NCI-H2227 (cell line): ENCODE results near the gene OR2T10.
"Not testable (repeated sequence)": the region's sequence is repeated elsewhere in the genome, so short reads cannot be mapped to it uniquely, and the experiment has no call there.

Experiments
- DNase-seq: peaks from one replicate; lab custom pipeline; 2025; ENCODE audit not compliant: unreplicated experiment; lab: John Stamatoyannopoulos, UW

OR2T10 gene

DNA sequence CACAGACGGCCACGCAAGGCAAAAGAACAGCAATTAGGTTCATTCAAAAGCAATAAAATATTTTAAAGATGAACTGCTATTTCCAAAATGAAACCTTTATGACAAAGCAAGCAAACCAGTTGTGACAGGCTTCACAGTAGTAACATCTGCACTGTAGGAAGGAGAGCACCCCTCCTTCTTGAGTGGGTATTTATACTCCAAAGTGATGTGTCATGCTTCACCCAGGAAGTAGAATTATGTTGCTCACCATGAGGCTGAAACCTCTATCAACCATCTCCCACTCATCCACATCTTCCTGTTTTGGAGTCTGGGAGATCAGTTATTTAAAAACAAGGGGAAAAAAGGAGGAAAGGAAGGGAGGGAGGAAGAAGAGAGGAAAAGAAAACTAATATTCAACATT, 885 bp downstream of the OR2T10 start:
- no peak for DNase-seq

- no peak for DNase-seq
Observed at GRCh38 chr1:248593226-248593625, 4.3 kb downstream of the OR2T10 start.

DNA sequence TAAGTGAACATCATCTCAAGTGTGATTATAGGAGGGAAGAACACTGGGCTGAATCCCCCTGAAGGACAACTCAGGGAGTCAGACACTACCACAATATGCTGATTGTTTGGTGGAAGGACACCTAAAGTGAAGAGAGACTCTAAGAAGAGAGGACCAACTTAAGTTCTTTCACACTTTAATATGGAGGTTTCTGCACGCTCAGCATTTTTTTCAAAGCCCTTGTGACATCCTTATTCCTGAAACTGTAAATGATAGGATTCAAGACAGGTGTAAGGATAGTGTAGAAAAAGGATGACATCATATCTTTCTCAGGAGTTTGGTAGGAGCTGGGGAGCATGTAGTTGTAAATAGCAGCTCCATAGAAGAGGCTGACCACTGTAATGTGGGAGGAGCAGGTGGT, 4.8 kb downstream of the OR2T10 start:
- no peak for DNase-seq

DNA sequence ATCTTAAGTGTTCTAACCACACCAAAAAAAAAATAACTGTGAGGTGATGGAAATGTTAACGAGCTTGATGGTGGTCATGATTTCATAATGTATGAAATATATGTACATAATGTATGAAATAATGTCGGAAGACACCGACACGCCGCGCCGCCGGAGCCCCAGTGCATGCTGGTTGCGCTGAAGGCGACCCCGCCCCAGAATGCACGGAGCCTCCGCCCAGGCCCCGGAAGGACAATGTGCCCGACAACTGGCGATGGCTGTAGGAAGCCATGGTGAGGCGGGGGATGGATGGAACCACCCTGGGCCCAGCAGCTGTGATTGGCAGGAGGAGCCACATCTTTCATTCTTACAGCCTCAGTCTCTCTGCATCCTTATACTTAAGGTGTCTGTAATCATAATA, 7.4 kb downstream of the OR2T10 start:
- peak; percentile 3 for DNase-seq

- DNase-seq: no peak
Observed at GRCh38 chr1:248589334-248589733, 8.2 kb downstream of the OR2T10 start.

DNA sequence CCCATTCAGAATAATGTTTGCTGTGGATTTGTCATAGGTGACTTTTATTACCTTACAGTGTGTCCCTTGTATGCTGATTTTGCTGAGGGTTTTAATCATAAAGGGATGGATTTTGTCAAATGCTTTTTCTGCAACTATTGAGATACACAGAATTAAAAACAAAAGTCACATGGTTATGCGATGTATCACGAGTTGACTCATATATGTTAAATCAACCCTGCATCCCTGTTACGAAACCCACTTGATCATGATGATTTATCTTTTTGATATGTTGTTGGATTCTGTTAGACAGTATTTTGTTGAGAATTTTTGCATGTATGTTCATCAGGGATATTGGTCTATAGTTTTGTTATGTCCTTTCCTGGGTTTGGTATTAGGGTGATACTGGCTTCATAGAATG, 12.2 kb downstream of the OR2T10 start:
- DNase-seq: no peak

GRCh38 chr1:248576260-248576980, 21.1 kb downstream of the OR2T10 start:
- DNase-seq: no peak

GRCh38 chr1:248574657-248575056, 22.8 kb downstream of the OR2T10 start, which contains the start of gene OR2T34:
TSS of gene OR2T34 (minus strand) at chr1:248574757. CDS start at chr1:248574757, 0 bp downstream.
- DNase-seq: not testable (repeated sequence)

DNA sequence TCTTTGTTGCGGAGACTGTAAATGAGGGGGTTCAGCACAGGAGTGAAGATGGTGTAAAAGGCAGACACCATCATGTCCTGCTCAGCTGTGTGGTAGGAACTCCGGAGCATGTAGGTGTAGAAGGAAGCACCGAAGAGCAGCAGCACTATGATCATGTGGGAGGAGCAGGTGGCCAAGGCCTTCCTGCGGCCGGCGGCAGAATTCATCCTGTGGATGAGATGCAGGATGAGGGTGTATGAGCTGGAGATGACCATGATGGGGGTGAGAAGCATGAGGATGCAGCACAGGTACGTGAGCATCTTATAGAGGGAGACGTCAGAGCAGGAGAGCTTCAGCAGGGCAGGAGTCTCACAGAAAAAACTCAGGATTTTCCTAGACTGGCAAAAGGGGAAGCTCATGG, 23.6 kb downstream of the OR2T10 start:
- not testable (repeated sequence) for DNase-seq

GRCh38 chr1:248572049-248572448, 25.5 kb downstream of the OR2T10 start:
- DNase-seq: not testable (repeated sequence)

DNA sequence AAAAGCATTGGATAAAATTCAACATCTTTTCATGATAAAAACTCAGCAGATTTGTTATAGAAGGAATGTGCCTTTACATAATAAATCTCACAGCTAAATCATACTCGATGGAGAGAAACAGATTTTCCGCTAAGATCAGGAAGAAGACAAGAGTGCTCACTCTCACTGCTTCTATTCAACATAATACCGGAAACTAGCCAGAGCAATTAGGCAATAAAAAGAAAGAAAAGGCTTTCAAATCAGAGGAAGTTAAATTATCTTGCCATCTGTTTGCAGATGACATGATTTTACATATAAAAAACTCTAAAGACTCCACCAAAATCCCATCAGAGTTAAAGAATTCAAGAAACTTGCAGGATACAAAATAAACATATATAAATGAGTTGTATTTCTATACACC, 26.7 kb downstream of the OR2T10 start:
- not testable (repeated sequence) for DNase-seq

DNA sequence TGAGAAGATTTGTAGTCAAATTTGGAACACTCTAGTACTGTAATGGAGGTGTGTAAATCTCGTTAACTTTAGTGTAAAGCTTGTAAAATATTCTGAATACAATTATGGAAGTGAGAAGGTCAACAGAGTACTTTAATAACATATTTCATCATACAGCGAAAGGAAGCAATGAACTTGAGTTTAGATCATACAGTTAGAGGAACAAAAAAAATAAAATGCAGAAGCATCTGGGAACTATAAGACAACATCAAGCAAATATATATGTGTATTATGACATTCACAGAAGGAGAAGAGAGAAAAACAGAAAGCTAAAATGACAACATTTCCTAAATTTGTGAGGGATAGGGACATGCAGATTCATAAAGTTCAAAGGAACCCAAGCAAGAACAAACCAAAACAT, 28.5 kb downstream of the OR2T10 start:
- not testable (repeated sequence) for DNase-seq

DNA sequence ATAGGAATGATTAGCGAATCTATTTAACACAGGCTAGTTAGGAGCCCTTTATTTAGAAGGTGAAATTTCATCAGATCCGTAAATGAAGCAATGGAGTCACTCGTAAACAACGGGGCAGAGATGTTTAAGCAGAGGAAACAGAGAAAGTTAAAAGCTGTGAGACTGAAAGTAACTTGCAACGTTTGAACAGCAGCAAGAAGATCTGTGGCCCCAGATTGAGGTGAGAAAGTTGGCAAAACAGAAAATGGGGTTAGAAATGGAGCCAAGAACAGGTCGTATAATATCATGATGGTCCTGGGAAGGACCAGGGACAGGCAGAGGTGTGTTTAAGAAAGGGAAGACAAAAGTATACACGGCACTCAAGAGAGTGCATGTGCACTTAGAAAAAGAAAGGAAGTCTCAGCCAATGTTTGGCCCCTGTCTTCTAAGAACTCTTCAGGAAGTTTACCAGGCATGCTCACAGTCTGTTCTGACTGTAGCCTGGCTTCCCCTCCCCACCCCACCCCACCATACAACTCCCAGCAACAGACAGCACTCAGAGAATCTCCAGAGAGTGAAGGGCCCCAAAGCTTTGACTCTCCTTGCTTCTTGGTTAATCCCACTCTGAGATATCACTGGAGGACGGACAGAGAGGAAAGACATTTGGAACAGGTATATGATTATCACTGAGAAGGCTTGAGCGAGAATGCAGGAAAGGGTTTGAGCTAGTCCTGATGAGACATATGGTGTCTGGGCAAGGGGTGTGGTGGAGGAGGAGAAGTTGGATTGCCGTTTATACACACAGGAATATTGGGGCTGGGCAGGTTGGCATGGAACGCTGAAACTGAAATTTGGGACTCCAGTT, 31.7 kb downstream of the OR2T10 start:
- not testable (repeated sequence) for DNase-seq

DNA sequence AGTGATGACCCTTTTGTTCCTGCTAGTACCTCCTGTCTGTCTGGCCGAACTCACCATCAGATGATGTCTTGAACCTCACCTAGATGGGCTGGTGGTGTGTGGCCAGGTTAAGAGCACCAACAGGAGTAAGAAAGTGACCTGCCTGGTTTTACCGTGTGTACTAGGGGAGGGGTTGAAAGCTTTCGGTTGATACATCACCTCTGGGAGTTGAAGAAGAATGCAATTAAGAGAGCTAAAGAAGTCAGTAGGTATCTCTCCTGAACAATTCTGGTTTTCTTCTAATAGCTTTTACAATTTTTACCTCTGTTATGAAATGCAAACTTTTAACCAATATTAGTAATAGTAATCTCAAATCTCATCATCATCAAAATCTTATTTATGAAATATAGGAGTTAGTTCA, 34.8 kb downstream of the OR2T10 start, which contains the start of gene OR2T29:
Gene OR2T29 (minus strand): TSS at position 101 of the 400 bp plus-strand sequence. CDS start 3,281 bp downstream, outside the sequence.
- DNase-seq: not testable (repeated sequence)

- DNase-seq: not testable (repeated sequence)
Observed at GRCh38 chr1:248551027-248551426, 46.5 kb downstream of the OR2T10 start.

- not testable (repeated sequence) for DNase-seq
Observed at GRCh38 chr1:248547383-248547782, 50.1 kb downstream of the OR2T10 start.
